ENCODE measurements around the gene CYSRT1. TPM values are rescaled to one million over a fixed set of nuclear protein-coding genes. Genes with fewer than 3 reads are reported as not detected.

Gene CYSRT1
- polyA plus RNA-seq, 1 donor (not counting 4 experiments of a cell fraction or from before 2014, with no cell fraction given), result 0.80 TPM

- dilution Hi-C loops (cut with MboI; ENCODE audit: extremely low pct_ligation_motif_present, low sequenced_read_pairs), result no loop called here
- Histone ChIP-seq H4K20me1 (ENCODE audit: control insufficient read depth, extremely low read depth, insufficient read depth, low read length) (peaks cover 12% of the 10 kb centered on the region), H3K9ac (ENCODE audit: control insufficient read depth, extremely low read depth, insufficient read depth, low read length) (no peak overlapping the region), H3K4me1 (ENCODE audit: control insufficient read depth, extremely low read depth, insufficient read depth, low read length) (peaks cover 19% of the 10 kb centered on the region), H3K9me1 (ENCODE audit: control insufficient read depth, extremely low read depth, insufficient read depth, low read length) (no peaks in the 10 kb centered on the region), H3K9me3 (ENCODE audit: control insufficient read depth, low read depth, low read length) (no peaks in the 10 kb centered on the region), H3K27me3 (ENCODE audit: control insufficient read depth, extremely low read depth, insufficient read depth, low read length) (no peaks in the 10 kb centered on the region), H3K79me2 (ENCODE audit: control insufficient read depth, insufficient read depth, low read length) (peaks cover 4% of the 10 kb centered on the region), H3K27ac (ENCODE audit: control insufficient read depth, insufficient read depth, low read length) (no peak overlapping the region), H3K4me2 (ENCODE audit: control insufficient read depth, extremely low read depth, insufficient read depth, low read depth, low read length) (no peak overlapping the region), H2AFZ (ENCODE audit: control insufficient read depth, low read length) (no peak overlapping the region), H3K4me3 (ENCODE audit: control insufficient read depth in 2 of 3, extremely low read depth in 1 of 3, insufficient read depth in 2 of 3, low read depth in 1 of 3, low read length in 3 of 3) (no peak overlapping the region), H3K36me3 (ENCODE audit: control insufficient read depth in 2 of 2, extremely low read depth in 1 of 2, insufficient read depth in 2 of 2, low read length in 2 of 2) (peaks cover 27 to 33% of the 10 kb centered on the region in 2 experiments)
- TF ChIP-seq EZH2 (IDR thresholded peaks at IDR 0.05; ENCODE audit: low read length), result no peak
- no peak for TF ChIP-seq CTCF (optimal IDR thresholded peaks at IDR 0.05 in 1 of 3, IDR thresholded peaks at IDR 0.05 in 1 of 3, conservative IDR thresholded peaks at IDR 0.05 in 1 of 3; ENCODE audit: extremely low read depth in 1 of 3, insufficient read depth in 2 of 3, low read length in 3 of 3)
- DNase-seq (ENCODE audit: low read depth, low spot score) (no peak), FAIRE-seq (no peak)
These were observed 46.1 kb downstream of the CYSRT1 start for GRCh38 chr9:137270929-137271695.

GRCh38 chr9:137271696-137272076 lies 46.7 kb downstream of the CYSRT1 start:
- dilution Hi-C loops (cut with MboI; ENCODE audit: extremely low pct_ligation_motif_present, low sequenced_read_pairs), result no loop called here
- no peak for FAIRE-seq

More at GRCh38 chr9:137271696-137272076, 46.7 kb downstream of the CYSRT1 start:
- Histone ChIP-seq H3K79me2 (ENCODE audit: control insufficient read depth, insufficient read depth, low read length) (peaks cover 4% of the 10 kb centered on the region), H3K9me1 (ENCODE audit: control insufficient read depth, extremely low read depth, insufficient read depth, low read length) (no peaks in the 10 kb centered on the region), H3K9me3 (ENCODE audit: control insufficient read depth, low read depth, low read length) (no peaks in the 10 kb centered on the region), H3K36me3 (ENCODE audit: control insufficient read depth in 2 of 2, extremely low read depth in 1 of 2, insufficient read depth in 2 of 2, low read length in 2 of 2) (peaks cover 23 to 28% of the 10 kb centered on the region in 2 experiments), H3K27ac (ENCODE audit: control insufficient read depth, insufficient read depth, low read length) (no peak overlapping the region), H2AFZ (ENCODE audit: control insufficient read depth, low read length) (no peak overlapping the region), H3K4me2 (ENCODE audit: control insufficient read depth, extremely low read depth, insufficient read depth, low read depth, low read length) (no peak overlapping the region), H4K20me1 (ENCODE audit: control insufficient read depth, extremely low read depth, insufficient read depth, low read length) (peaks cover 12% of the 10 kb centered on the region), H3K4me1 (ENCODE audit: control insufficient read depth, extremely low read depth, insufficient read depth, low read length) (peaks cover 19% of the 10 kb centered on the region), H3K27me3 (ENCODE audit: control insufficient read depth, extremely low read depth, insufficient read depth, low read length) (no peaks in the 10 kb centered on the region), H3K9ac (ENCODE audit: control insufficient read depth, extremely low read depth, insufficient read depth, low read length) (no peak overlapping the region), H3K4me3 (ENCODE audit: control insufficient read depth in 2 of 3, extremely low read depth in 1 of 3, insufficient read depth in 2 of 3, low read depth in 1 of 3, low read length in 3 of 3) (no peak overlapping the region)
- no peak for TF ChIP-seq CTCF (optimal IDR thresholded peaks at IDR 0.05 in 1 of 3, IDR thresholded peaks at IDR 0.05 in 1 of 3, conservative IDR thresholded peaks at IDR 0.05 in 1 of 3; ENCODE audit: extremely low read depth in 1 of 3, insufficient read depth in 2 of 3, low read length in 3 of 3)
- DNase-seq (ENCODE audit: low read depth, low spot score), result no peak
